Measurements from ENCODE around the gene KIF27.
"Not testable (repeated sequence)": the region's sequence is repeated elsewhere in the genome, so short reads cannot be mapped to it uniquely, and the experiment has no call there.

- not testable (repeated sequence) for TF ChIP-seq CTCF, POLR2A, EP300 (IDR thresholded peaks at IDR 0.05)
These were observed 117.3 kb downstream of the KIF27 start for GRCh38 chr9:83803941-83804340.

All from tibial nerve (tissue), 4 donors.